HEK293 (cell line): ENCODE measurements around the gene OR7A10.
A peak's percentile ranks its signal among the peaks of the same experiment; 100 is the strongest.

Experiments
- CTCF ChIA-PET: fragments of 350-600 bp; formaldehyde crosslinking; extraction: SDS; loops from one replicate; lab custom pipeline; 2021; ENCODE audit warnings: antibody characterized with exemption; lab: Yijun Ruan, JAX
- POLR2A ChIA-PET: fragments of 300-600 bp; formaldehyde crosslinking; extraction: SDS; loops from one replicate; lab custom pipeline; 2020; ENCODE audit warnings: antibody characterized with exemption, inconsistent platforms; lab: Yijun Ruan, JAX
- H3K27ac ChIP-seq: fragments of 200-500 bp; sonication (Bioruptor generic); 2 replicates; pipeline ENCODE4 v1.5.1; 2014; ENCODE audit warnings: low read depth, low read length, control low read depth, inconsistent platforms; ENCODE audit errors: extremely low read depth
- H3K36me3 ChIP-seq, 2 experiments: fragments of 200-500 bp in 1 of 2; sonication (Bioruptor generic) in 1 of 2; 1 replicate in 1 of 2; 2 replicates in 1 of 2; pipeline ENCODE4 v1.5.1; 2014 to 2017; ENCODE audit warnings: inconsistent platforms in 2 of 2, low read length in 2 of 2; ENCODE audit not compliant: control insufficient read depth in 2 of 2, insufficient read depth in 1 of 2
- H3K4me1 ChIP-seq: fragments of 200-500 bp; sonication (Bioruptor generic); 2 replicates; pipeline ENCODE4 v1.5.1; 2014; ENCODE audit warnings: mild to moderate bottlenecking, low read length, inconsistent platforms; ENCODE audit not compliant: control insufficient read depth, insufficient read depth
- H3K4me3 ChIP-seq: 2 replicates; pipeline ENCODE4 v1.5.1; 2011; ENCODE audit warnings: low read depth, mild to moderate bottlenecking, control low read depth, low read length, moderate library complexity
- H3K9me3 ChIP-seq: fragments of 200-500 bp; sonication (Bioruptor generic); 2 replicates; pipeline ENCODE4 v1.5.1; 2014; ENCODE audit warnings: low read depth, low read length, inconsistent platforms; ENCODE audit not compliant: control insufficient read depth, insufficient read depth
- BCL11A ChIP-seq: fragments of 450-650 bp; formaldehyde crosslinking; IDR thresholded peaks from 2 replicates; pipeline ENCODE4 v1.5.1; 2016; ENCODE audit warnings: low read depth, missing biosample characterization, missing genetic modification characterization
- HIC1 ChIP-seq: fragments of 450-650 bp; formaldehyde crosslinking; IDR thresholded peaks from 2 replicates; pipeline ENCODE4 v1.5.1; 2016; ENCODE audit warnings: missing biosample characterization, missing genetic modification characterization
- MEIS1 ChIP-seq: sonication (generic); formaldehyde crosslinking; IDR thresholded peaks from 2 replicates; pipeline ENCODE4 v1.8.1; 2022; ENCODE audit warnings: missing genetic modification reagents, mild to moderate bottlenecking, borderline replicate concordance
- MYNN ChIP-seq: fragments of 450-650 bp; formaldehyde crosslinking; IDR thresholded peaks from 2 replicates; pipeline ENCODE4 v1.5.1; 2016; ENCODE audit warnings: missing biosample characterization, missing genetic modification characterization, borderline replicate concordance
- PATZ1 ChIP-seq: fragments of 450-650 bp; formaldehyde crosslinking; IDR thresholded peaks from 2 replicates; pipeline ENCODE4 v1.5.1; 2016; ENCODE audit warnings: missing biosample characterization, missing genetic modification characterization
- TRIM28 ChIP-seq: IDR thresholded peaks from 2 replicates; pipeline ENCODE4 v1.6.1; 2011; ENCODE audit warnings: low read length, control low read depth, borderline replicate concordance
- ZBTB20 ChIP-seq: fragments of 450-650 bp; formaldehyde crosslinking; IDR thresholded peaks from 2 replicates; pipeline ENCODE4 v1.5.1; 2016; ENCODE audit warnings: missing biosample characterization, missing genetic modification characterization
- ZNF112 ChIP-seq: fragments of 450-650 bp; formaldehyde crosslinking; IDR thresholded peaks from 2 replicates; pipeline ENCODE4 v1.5.0; 2017; ENCODE audit warnings: missing biosample characterization, missing genetic modification characterization
- ZNF148 ChIP-seq: fragments of 450-650 bp; formaldehyde crosslinking; IDR thresholded peaks from 2 replicates; pipeline ENCODE4 v1.5.0; 2017; ENCODE audit warnings: missing biosample characterization, missing genetic modification characterization, borderline replicate concordance
- ZNF433 ChIP-seq: fragments of 450-650 bp; formaldehyde crosslinking; IDR thresholded peaks from 2 replicates; pipeline ENCODE4 v1.5.1; 2016; ENCODE audit warnings: missing biosample characterization, missing genetic modification characterization, low read depth
- ZNF560 ChIP-seq: fragments of 450-650 bp; formaldehyde crosslinking; IDR thresholded peaks from 2 replicates; pipeline ENCODE4 v1.5.1; 2017; ENCODE audit warnings: missing biosample characterization, missing genetic modification characterization, borderline replicate concordance
- ZNF843 ChIP-seq: fragments of 450-650 bp; formaldehyde crosslinking; IDR thresholded peaks from 2 replicates; pipeline ENCODE4 v1.5.1; 2016; ENCODE audit warnings: missing biosample characterization, missing genetic modification characterization
- TF ChIP-seq, protein P1 (sequence below): fragments of 450-650 bp; formaldehyde crosslinking; IDR thresholded peaks from 2 replicates; pipeline ENCODE4 v1.5.1; 2016; ENCODE audit warnings: missing biosample characterization, missing genetic modification characterization, low read depth
- TF ChIP-seq, protein P2 (sequence below): fragments of 450-650 bp; formaldehyde crosslinking; IDR thresholded peaks from 2 replicates; pipeline ENCODE4 v1.5.1; 2017; ENCODE audit warnings: missing biosample characterization, missing genetic modification characterization

The OR7A10 gene

GRCh38 chr19:14843169-14843568, 5.6 kb downstream of the OR7A10 start:
- POLR2A ChIA-PET: no interaction called here
- no peak overlapping the region for H3K27ac ChIP-seq
- CTCF ChIA-PET: interaction anchor here (0.6 kb wide), 1 partner anchor 20 kb away, joined by 4 read pairs; no protein-coding TSS in a partner anchor
- no peak overlapping the region for H3K4me3 ChIP-seq
- no peaks in the 10 kb centered on the region for H3K9me3 ChIP-seq
- no peaks in the 10 kb centered on the region for H3K36me3 ChIP-seq
- TF ChIP-seq, protein P1, sequence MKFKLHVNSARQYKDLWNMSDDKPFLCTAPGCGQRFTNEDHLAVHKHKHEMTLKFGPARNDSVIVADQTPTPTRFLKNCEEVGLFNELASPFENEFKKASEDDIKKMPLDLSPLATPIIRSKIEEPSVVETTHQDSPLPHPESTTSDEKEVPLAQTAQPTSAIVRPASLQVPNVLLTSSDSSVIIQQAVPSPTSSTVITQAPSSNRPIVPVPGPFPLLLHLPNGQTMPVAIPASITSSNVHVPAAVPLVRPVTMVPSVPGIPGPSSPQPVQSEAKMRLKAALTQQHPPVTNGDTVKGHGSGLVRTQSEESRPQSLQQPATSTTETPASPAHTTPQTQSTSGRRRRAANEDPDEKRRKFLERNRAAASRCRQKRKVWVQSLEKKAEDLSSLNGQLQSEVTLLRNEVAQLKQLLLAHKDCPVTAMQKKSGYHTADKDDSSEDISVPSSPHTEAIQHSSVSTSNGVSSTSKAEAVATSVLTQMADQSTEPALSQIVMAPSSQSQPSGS (tag by site-specific recombination): peak; percentile 80
- no peak for TF ChIP-seq BCL11A (tag by site-specific recombination)
- no peaks in the 10 kb centered on the region for H3K4me1 ChIP-seq

DNA sequence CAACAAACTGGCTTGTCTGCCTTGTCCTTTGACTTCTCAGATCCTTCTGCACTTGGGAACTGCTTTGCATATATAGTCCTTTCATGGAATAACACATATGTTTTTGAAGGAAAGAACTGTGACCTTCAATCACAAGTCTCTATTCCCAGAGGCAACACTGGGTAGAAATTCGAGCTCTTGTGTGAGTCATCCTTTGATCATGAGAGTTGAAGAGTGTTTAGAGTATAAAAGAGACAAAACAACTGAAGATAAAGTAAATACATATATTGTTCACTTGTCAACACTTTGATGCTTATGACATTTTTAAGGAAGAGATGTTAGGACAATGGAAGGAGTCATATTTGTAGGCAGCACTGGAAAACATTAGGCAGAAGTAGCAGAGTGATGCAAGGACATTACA, 8.5 kb downstream of the OR7A10 start:
- Histone ChIP-seq H3K4me1 (no peaks in the 10 kb centered on the region), H3K36me3 (no peaks in the 10 kb centered on the region), H3K9me3 (no peaks in the 10 kb centered on the region), H3K4me3 (no peak overlapping the region), H3K27ac (no peak overlapping the region)
- ChIA-PET POLR2A (no interaction called here), CTCF (no interaction called here)
- no peak for TF ChIP-seq ZNF433 (tag by site-specific recombination)
- 0 out of 2 replicates have a peak, but pooled peaks have one; percentile 20 for TF ChIP-seq MEIS1 (CRISPR knock-in tag)
- TF ChIP-seq ZNF148: peak; percentile 19; the same call in 1 of the 2 replicates
- TF ChIP-seq ZNF843 (tag by site-specific recombination): no peak
- TF ChIP-seq HIC1 (tag by site-specific recombination): 0 out of 2 replicates have a peak, but pooled peaks have one; percentile 22
- TF ChIP-seq TRIM28: peak; percentile 17; the same call in 1 of the 2 replicates
- TF ChIP-seq ZNF560 (tag by site-specific recombination): no peak
- no peak for TF ChIP-seq PATZ1 (tag by site-specific recombination)
- TF ChIP-seq ZBTB20 (tag by site-specific recombination): no peak
- TF ChIP-seq, protein P2, sequence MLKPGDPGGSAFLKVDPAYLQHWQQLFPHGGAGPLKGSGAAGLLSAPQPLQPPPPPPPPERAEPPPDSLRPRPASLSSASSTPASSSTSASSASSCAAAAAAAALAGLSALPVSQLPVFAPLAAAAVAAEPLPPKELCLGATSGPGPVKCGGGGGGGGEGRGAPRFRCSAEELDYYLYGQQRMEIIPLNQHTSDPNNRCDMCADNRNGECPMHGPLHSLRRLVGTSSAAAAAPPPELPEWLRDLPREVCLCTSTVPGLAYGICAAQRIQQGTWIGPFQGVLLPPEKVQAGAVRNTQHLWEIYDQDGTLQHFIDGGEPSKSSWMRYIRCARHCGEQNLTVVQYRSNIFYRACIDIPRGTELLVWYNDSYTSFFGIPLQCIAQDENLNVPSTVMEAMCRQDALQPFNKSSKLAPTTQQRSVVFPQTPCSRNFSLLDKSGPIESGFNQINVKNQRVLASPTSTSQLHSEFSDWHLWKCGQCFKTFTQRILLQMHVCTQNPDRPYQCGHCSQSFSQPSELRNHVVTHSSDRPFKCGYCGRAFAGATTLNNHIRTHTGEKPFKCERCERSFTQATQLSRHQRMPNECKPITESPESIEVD (tag by site-specific recombination): 0 out of 2 replicates have a peak, but pooled peaks have one; percentile 14
- no peak for TF ChIP-seq MYNN
- TF ChIP-seq ZNF112 (tag by site-specific recombination): no peak
